Gastrocnemius medialis (tissue), 4 donors: ENCODE data around the gene PXMP4. TPM values are rescaled to one million over a fixed set of nuclear protein-coding genes. Genes with fewer than 3 reads are reported as not detected.

Experiments used
- ATAC-seq, 2 donors: fragments of 150-250 bp; one replicate each; pipeline ENCODE4 v1.9.1; 2016
- DNase-seq, 2 donors: peaks; one replicate each; pipeline ENCODE4 v3.0.0-alpha.2; 2019
- H3K27ac ChIP-seq, 4 donors: fragments of 200-600 bp; sonication (generic); 1 replicate in 1 of 4; 2 replicates in 3 of 4; pipeline ENCODE4 v1.5.1; 2016 to 2018; ENCODE audit warnings: mild to moderate bottlenecking in 2 of 4, moderate library complexity in 1 of 4
- H3K27me3 ChIP-seq, 3 donors: fragments of 200-600 bp; sonication (generic) in 2 of 3; 1 replicate in 1 of 3; 2 replicates in 2 of 3; pipeline versions ENCODE4 v1.5.1 to v1.6.0; 2016 to 2019; ENCODE audit warnings: mild to moderate bottlenecking in 1 of 3, moderate library complexity in 1 of 3
- H3K36me3 ChIP-seq, 2 donors: fragments of 200-600 bp; sonication (generic) in 1 of 2; one replicate each; pipeline ENCODE4 v1.5.1; 2017 to 2018
- H3K4me1 ChIP-seq, 2 donors: fragments of 200-600 bp; sonication (generic) in 1 of 2; one replicate each; pipeline ENCODE4 v1.5.1; 2016 to 2017; ENCODE audit warnings: mild to moderate bottlenecking in 2 of 2
- H3K4me3 ChIP-seq, 4 donors: fragments of 200-600 bp; sonication (generic) in 3 of 4; 1 replicate in 1 of 4; 2 replicates in 3 of 4; pipeline ENCODE4 v1.5.1; 2016 to 2019; ENCODE audit warnings: mild to moderate bottlenecking in 2 of 4
- H3K9me3 ChIP-seq, 3 donors: fragments of 200-600 bp; sonication (generic) in 2 of 3; 1 replicate in 1 of 3; 2 replicates in 2 of 3; pipeline ENCODE4 v1.5.1; 2016 to 2019
- CTCF ChIP-seq, 5 experiments: fragments of 450-650 bp in 3 of 5; fragments of 200-600 bp in 2 of 5; sonication (generic) in 2 of 5; IDR thresholded peaks in 4 of 5; conservative IDR thresholded peaks in 1 of 5; 1 replicate in 4 of 5; 2 replicates in 1 of 5; pipeline ENCODE4 v1.5.1; 2016 to 2019; ENCODE audit warnings: antibody characterized with exemption in 5 of 5, mild to moderate bottlenecking in 3 of 5, moderate library complexity in 3 of 5
- POLR2A ChIP-seq, 2 donors: fragments of 450-650 bp; IDR thresholded peaks; one replicate each; pipeline ENCODE4 v1.6.1; 2017; ENCODE audit warnings: antibody characterized with exemption in 2 of 2, mild to moderate bottlenecking in 2 of 2, moderate library complexity in 2 of 2
- in situ Hi-C, 4 donors: fragments of 200-750 bp; cut with MboI; loops; one replicate each; pipeline versions ENCODE4 v1.15.0 to v1.8.0; 2017; ENCODE audit warnings: low sequenced_read_pairs in 4 of 4
- intact Hi-C: fragments of 100-400 bp; cut with DNase I; formaldehyde crosslinking; loops from one replicate; pipeline ENCODE4 v1.15.1; 2023; ENCODE audit warnings: low total_unique reads
- total RNA-seq, 4 donors: library from RNA; depleted of rRNA; stranded (reverse); fragments of >200 nt; gene quantifications; one replicate each; pipeline versions ENCODE4 v1.1.0 to v1.2.3, GENCODE V29; 2016

Gene PXMP4
- total RNA-seq, 4 donors from 2014 or later, result 3.2 to 7.3 (median 5.3) TPM

- Histone ChIP-seq H3K36me3 (no peaks in the 10 kb centered on the region), H3K27me3 (no peaks in the 10 kb centered on the region), H3K9me3 (peaks cover 0 to 9% (median 6%) of the 10 kb centered on the region in 3 donors), H3K27ac (peak overlapping the region; percentile 54 to 97 (median 82)), H3K4me1 (peaks cover 14 to 15% of the 10 kb centered on the region in 2 donors), H3K4me3 (no peak overlapping the region)
- ATAC-seq (no peak), DNase-seq (no peak)
- TF ChIP-seq POLR2A (IDR thresholded peaks at IDR 0.05) (no peak), CTCF (IDR thresholded peaks at IDR 0.05 in 4 of 5, conservative IDR thresholded peaks at IDR 0.05 in 1 of 5) (no peak)
- in situ Hi-C loops (no loop called here), intact Hi-C loops (loop anchor here (2.0 to 5.0 kb wide), 4 partner anchors 62 to 277 kb away; partner anchors contain the start of genes CHMP4B, NECAB3 and RALY)
Measured at GRCh38 chr20:33733654-33734576, 13.8 kb upstream of the PXMP4 start.

- peak; percentile 79 to 91 for DNase-seq
- intact Hi-C loops (loop anchor here (2.0 to 5.0 kb wide), 4 partner anchors 60 to 275 kb away; partner anchors contain the start of genes CHMP4B, NECAB3 and RALY), in situ Hi-C loops (no loop called here)
- ATAC-seq, result peak; percentile 80 to 88
- Histone ChIP-seq H3K36me3 (no peaks in the 10 kb centered on the region), H3K4me3 (peak overlapping the region; percentile 57 to 73 (median 64)), H3K4me1 (peaks cover 14 to 15% of the 10 kb centered on the region in 2 donors), H3K9me3 (peaks cover 0 to 6% (median 6%) of the 10 kb centered on the region in 3 donors), H3K27me3 (no peaks in the 10 kb centered on the region), H3K27ac (peak overlapping the region; percentile 77 to 97 (median 90))
- TF ChIP-seq CTCF (IDR thresholded peaks at IDR 0.05 in 4 of 5, conservative IDR thresholded peaks at IDR 0.05 in 1 of 5), result peak in 1 of 5 experiments; percentile 35
- peak; percentile 41 to 52 for TF ChIP-seq POLR2A (IDR thresholded peaks at IDR 0.05)
Measured at GRCh38 chr20:33732166-33732970, 12.3 kb upstream of the PXMP4 start.

- no peaks in the 10 kb centered on the region for H3K27me3 ChIP-seq
- in situ Hi-C loops, result no loop called here
- peaks cover 14 to 15% of the 10 kb centered on the region in 2 donors for H3K4me1 ChIP-seq
- peaks cover 0 to 5% (median 4%) of the 10 kb centered on the region in 3 donors for H3K9me3 ChIP-seq
- peak; percentile 72 to 83 for DNase-seq
- H3K4me3 ChIP-seq, result peak within 1 kb of the TSS; percentile 61 to 73 (median 70)
- intact Hi-C loops, result loop anchor here (2.0 to 5.0 kb wide), 4 partner anchors 59 to 274 kb away; partner anchors contain the start of genes CHMP4B, NECAB3 and RALY
- TF ChIP-seq POLR2A (IDR thresholded peaks at IDR 0.05), result no peak
- TF ChIP-seq CTCF (IDR thresholded peaks at IDR 0.05 in 4 of 5, conservative IDR thresholded peaks at IDR 0.05 in 1 of 5), result peak; percentile 89 to 94 (median 92)
- H3K36me3 ChIP-seq, result no peaks in the 10 kb centered on the region
- peak in 1 of 2 donors; percentile 79 for ATAC-seq
- peak within 1 kb of the TSS; percentile 77 to 97 (median 90) for H3K27ac ChIP-seq
Measured at GRCh38 chr20:33731693-33732165, 11.6 kb upstream of the PXMP4 start, which contains the start of gene ZNF341. Gene ZNF341, plus strand, starts transcription at chr20:33731996. Its CDS starts 26 bp downstream, at chr20:33732022.
